Stimulated activated CD4-positive, alpha-beta T cell treated with anti-CD3 and anti-CD28 coated beads, Interleukin-15, amount 100 ng/mL, for 1 hour (primary cell): ENCODE data around the gene NCR3LG1.
A peak's percentile ranks its signal among the peaks of the same experiment; 100 is the strongest.

Experiments used
- DNase-seq, 2 donors: peaks; one replicate each; pipeline ENCODE4 v3.0.0-alpha.2; 2020; ENCODE audit warnings: low read depth in 1 of 2, low spot score in 1 of 2

NCR3LG1 gene

DNA sequence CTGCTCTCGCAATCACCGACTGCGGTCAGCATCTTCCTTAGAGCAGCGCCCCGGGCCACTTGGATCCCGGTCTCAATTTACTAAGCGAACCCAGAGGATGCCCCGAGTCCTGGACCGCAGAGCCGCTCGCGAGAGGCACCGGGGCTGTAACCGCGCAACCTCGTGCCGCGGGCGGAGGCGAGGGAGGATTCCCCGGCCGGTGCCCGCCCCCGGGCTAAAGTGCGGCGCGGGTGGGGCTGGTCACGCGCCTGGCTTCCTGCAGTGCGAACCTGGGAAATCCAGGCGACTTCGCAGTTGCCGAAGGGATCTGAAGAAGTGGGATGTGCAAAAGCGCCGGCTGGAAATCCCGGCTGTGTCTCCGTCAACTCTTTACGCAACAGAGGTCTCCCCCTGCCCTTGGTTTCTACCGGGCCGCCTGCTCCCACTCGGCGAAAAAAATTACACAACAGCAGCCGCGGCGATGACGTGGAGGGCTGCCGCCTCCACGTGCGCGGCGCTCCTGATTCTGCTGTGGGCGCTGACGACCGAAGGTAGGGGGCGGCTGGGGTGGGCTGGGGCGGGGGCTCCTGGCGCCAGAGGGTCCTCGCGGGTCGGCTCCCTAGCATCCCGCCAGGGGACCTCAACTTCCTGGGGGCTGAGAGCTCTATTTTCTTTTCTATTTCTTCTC is at the start of gene NCR3LG1:
NCR3LG1 (plus strand) TSS at position 291 of the 667 bp plus-strand sequence; CDS start at position 461, 170 bp downstream.
- DNase-seq: peak; percentile 22 to 46

DNA sequence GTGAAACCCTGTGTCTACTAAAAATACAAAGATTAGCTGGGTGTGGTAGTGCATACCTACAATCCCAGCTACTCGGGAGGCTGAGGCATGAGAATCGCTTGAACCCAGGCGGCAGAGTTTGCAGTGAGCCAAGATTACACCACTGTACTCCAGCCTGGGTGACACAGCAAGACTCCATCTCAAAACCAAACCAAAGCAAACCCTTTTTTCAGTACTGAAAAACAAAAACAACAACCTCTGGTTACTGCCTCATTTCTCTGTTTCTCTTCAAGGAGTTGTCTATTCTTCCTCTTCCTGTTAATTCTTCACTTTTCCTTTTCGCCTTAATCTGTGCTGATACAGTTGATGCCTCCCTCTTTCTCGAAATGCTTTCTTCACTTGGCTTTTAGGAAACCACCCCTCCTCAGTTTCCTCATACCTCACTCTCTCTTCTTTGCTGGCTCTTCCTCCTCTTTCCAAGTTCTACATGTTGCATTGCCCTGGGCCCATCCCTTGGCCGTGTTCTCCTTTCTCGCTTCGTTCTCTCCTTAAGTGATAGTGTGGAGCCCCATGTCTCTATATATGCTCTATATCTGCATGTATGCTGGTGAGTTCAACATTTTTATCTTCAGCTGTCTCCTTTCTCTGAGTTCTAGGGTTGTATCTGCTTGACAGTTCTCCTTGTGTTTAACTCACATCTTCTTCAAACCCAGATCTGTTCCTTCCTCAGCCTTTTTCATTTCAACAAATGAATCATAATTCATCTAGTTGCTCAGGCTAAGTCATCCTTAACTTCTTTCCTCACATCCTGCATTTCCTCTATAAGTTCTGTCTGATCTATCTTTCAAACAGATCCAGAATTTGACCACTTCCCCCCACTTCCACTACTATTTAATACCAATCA is 38.0 kb upstream of the NCR3LG1 start:
- no peak for DNase-seq

GRCh38 chr11:17314232-17314547 is 37.4 kb upstream of the NCR3LG1 start:
- no peak for DNase-seq

GRCh38 chr11:17314904-17315426 is 36.6 kb upstream of the NCR3LG1 start:
- no peak for DNase-seq

- DNase-seq: no peak
Observed at GRCh38 chr11:17328871-17329494, 22.6 kb upstream of the NCR3LG1 start.

- DNase-seq: no peak
Observed at GRCh38 chr11:17331669-17332068, 19.9 kb upstream of the NCR3LG1 start.

DNA sequence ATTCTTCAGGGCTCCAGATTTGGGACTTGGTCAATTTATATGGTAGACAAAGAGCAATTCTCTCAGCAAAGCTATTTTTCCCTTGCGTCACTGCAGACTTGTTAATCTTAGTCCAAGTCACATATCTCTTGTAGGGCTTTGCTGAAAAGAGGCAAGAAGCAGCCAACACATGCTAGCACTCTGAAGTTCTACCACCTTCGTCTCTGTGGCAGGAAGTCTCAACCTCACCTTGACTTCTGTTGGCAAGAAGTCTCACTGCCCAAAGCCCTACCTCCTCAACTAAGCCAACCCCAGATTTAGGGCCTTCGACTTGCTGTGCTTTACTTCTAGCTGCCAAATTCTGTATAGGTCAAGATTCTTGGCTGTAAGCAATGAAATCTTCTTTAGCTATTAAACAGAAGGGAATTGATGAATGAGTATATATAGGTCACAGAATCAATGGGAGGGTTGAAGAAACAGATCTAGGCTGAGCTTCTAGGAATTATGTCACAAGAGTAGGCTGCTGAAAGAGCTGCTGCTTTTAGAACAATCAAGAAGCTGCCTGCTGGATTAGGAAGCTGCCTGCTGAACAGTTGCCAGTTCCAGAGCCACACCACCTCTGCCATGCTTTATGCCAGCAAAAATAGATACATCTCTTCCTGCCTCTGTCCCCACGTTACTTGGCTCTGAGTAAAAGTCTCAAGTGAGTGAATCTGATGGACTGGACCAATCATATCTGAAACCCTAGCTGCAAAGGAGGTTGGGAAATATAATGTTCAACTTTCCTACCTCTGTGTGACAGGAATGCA is 17.6 kb upstream of the NCR3LG1 start:
- no peak for DNase-seq

- no peak for DNase-seq
Observed at GRCh38 chr11:17343257-17343656, 8.3 kb upstream of the NCR3LG1 start.

DNA sequence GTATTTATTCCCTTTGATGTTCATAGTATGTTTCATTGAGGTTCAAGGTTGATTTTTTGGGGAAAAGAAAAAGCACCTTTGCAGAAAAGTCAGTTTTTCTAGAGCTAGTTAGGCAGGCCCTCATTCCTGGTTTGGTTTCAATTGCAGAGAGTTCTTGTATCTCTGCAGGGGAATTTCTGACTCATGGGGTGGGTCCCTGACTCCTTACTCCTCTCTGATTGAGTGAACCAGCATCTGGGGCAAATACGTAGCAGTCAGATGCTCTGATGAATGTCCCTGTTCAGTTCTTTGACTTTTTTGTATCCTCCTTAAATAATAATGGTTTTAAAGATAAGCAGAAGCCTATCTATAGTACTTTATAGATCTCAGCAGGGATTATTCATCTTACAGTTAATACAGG is 7.7 kb upstream of the NCR3LG1 start:
- no peak for DNase-seq

DNA sequence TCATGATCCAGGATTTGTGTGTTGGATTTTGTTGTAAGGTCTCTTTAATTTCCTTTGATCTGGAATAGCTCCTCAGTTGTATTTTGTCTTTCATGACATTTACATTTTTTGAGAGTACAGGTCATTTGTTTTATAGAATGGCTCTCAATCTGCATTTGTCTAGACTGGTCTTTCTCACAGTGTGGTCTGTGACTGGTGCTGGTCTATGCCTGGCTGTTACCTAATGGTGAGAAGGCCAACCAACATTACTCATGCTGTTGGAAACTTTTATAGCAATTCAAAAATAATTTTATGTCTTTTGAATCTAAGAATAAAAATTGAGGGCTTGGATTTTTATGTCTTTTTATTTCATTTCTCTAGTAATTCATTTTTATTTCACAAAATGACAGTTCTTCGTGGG is 3.9 kb upstream of the NCR3LG1 start:
- no peak for DNase-seq

DNA sequence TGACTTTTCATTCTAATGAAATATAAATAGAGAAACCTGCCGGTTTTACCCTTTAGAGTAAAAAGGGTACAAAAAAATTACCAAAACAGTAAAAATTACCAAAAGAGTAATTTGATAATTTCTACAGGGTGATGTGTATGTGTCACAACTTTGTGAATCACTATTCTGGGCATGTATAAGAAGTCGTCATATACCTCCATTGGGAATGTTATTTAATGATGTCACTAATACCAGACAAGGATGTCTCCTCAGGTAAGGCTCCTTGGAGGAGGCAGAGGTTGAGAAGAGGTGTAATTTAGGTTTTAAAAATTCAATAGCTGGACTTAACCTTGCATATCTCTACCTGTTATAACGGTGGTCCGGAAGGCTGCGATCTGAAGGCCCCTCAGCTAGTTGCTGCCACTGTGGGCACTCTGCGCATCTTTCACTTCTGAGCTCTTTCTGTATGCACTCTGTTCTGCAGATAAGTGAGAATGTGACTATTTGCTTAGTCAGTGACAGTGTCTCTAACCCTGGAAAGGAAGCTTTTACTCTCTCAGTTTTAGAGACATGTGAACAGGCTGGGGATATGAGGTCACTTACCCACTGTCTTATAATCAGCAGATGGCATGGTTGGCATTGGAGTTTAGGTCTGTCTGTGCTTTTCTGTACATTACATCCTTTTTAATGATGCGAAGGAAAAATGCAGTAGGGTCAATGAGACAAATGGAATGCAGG is 987 bp upstream of the NCR3LG1 start:
- DNase-seq: no peak

- DNase-seq: no peak
Observed at GRCh38 chr11:17351172-17351509, 459 bp upstream of the NCR3LG1 start.

DNA sequence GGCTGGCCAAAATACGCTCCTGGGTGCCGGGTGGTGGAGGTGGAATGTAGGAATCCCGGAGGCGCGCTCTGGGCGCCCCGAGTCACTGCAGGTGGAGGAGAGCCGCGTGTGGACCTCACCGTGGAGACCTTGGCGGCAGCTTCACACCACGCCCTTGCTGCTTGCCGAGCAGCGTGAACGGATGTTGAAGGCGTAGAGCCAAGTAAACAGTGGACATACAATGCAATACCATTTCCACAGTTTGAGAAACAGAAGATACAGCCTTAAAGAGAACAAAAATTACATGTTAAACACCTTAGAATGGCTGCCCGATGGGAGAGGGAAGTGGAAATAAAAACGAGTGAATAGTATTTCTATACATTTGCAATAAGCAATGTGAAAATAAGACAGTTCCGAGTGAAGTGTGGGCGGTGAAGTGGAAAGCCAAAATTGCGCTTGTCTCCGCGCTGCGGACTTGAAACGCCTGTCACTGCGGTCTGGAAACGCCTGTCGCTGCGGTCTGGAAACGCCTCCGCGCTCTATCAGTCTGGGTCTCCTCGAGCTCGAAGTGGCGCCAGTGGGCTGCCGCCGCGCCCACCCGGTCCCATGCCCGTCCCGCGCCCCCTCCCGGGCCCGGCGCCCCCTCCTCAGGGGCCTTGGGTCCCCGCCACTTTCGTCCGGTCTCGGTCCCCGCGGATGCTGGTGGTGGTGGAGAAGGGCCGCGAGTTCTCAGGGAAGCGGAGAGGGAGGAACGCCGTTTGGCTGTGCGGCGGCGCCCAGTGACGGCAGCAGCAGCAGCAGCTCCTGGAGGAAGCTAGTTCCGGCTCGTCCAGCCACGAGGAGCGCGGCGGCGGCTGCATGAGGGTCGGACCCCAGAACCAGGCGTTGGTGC is 1.6 kb downstream of the NCR3LG1 start:
- DNase-seq: peak in 1 of 2 donors; percentile 31

DNA sequence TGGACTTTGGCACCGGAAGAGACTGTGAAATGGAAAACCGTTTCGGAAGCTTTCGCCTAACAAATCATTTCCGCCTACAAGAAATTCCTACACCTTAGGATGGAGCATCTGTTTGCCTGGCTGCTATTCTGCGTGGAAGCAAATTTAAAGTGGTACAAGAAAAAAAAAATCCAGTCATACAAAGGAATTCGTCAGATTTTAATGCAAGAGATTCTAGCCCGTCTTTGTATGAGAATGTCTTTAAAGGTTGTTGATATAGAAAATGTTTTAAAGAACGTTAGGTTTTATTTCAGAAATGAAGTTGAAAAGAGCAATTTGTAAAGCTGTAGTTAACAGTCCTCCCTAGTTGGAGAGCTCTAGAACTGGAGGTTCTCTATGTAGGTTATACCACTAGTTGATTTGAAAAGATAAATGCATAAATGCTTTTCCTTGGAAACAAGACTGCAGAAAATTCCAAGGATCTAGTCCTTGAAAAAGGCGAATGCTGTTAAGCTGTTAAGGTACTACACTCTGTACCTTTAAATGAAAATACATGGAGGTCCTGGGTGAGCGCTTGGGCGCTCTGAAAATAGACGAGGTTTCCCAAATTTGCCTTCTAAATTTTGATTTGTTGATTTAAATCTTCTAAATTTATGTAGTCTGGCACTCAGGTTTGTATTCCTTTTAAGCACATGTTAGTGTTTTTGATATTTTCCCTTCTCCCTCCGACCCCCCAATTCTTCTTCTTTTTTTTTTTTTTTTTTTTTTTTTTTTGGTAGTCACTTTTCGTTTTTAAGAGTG is 2.4 kb downstream of the NCR3LG1 start:
- no peak for DNase-seq

DNA sequence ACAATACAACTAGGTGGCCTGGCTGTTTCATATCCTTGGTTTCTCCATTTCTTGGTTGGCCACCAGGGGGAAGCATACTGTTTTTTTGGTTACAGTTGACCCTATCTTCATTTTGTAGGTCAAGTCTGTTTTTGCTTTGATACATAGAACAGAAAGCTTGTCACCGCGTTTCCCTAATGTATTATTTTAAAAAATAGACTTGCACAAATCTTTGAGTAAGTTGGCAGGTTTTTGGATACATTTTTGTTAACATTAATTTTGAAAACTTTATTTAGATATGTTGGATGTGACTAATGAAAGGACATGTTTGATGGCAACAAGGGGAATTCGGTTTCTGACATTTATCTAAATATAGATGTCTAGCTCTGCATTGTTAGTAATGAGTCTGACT is 3.0 kb downstream of the NCR3LG1 start:
- DNase-seq: peak in 1 of 2 donors; percentile 7

GRCh38 chr11:17366495-17366894 is 14.9 kb downstream of the NCR3LG1 start:
- no peak for DNase-seq

DNA sequence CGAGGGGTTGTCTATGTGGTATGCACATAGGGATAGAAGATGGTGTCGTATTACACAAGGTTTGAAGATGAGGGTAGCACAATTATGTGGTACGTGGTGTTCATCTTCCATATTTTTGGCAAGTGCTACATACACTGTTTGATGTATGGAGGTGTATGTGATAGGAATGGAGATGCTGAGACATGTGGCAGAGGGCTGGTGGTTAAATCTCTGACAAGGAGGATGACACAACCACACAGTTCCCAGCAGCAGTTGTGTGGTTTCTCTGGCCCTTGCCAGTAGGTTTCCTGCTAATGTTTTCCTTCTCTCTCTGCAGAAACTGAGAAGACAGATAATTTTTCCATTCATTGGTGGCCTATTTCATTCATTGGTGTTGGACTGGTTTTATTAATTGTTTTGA is 17.0 kb downstream of the NCR3LG1 start:
- DNase-seq: no peak

- DNase-seq: no peak
Observed at GRCh38 chr11:17369094-17369493, 17.5 kb downstream of the NCR3LG1 start.

- DNase-seq: no peak
Observed at GRCh38 chr11:17369684-17370243, 18.2 kb downstream of the NCR3LG1 start.
